ENCODE results near the gene BMP6.
"Not testable (repeated sequence)": the region's sequence is repeated elsewhere in the genome, so short reads cannot be mapped to it uniquely, and the experiment has no call there.

DNA sequence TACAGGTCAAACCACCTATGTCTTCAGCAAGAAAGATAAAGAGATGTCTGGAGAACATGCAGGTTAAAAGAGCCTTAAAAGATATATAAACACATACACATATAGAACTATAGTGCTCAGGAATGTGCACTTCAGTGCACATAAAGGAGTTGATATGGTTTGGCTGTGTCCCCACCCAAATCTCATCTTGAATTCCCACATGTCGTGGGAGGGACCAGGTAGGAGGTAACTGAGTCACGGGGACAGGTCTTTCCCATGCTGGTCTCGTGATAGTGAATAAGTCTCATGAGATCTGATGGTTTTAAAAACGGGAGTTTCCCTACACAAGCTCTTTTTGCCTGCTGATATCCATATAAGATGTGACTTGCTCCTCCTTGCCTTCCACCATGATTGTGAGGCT lies 166.5 kb downstream of the BMP6 start:
- not testable (repeated sequence) for TF ChIP-seq POLR2AphosphoS5 (IDR thresholded peaks at IDR 0.05; ENCODE audit: low read depth, low read length)
- TF ChIP-seq, protein P1, sequence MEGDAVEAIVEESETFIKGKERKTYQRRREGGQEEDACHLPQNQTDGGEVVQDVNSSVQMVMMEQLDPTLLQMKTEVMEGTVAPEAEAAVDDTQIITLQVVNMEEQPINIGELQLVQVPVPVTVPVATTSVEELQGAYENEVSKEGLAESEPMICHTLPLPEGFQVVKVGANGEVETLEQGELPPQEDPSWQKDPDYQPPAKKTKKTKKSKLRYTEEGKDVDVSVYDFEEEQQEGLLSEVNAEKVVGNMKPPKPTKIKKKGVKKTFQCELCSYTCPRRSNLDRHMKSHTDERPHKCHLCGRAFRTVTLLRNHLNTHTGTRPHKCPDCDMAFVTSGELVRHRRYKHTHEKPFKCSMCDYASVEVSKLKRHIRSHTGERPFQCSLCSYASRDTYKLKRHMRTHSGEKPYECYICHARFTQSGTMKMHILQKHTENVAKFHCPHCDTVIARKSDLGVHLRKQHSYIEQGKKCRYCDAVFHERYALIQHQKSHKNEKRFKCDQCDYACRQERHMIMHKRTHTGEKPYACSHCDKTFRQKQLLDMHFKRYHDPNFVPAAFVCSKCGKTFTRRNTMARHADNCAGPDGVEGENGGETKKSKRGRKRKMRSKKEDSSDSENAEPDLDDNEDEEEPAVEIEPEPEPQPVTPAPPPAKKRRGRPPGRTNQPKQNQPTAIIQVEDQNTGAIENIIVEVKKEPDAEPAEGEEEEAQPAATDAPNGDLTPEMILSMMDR (IDR thresholded peaks at IDR 0.05): not testable (repeated sequence)
- TF ChIP-seq, protein P2, sequence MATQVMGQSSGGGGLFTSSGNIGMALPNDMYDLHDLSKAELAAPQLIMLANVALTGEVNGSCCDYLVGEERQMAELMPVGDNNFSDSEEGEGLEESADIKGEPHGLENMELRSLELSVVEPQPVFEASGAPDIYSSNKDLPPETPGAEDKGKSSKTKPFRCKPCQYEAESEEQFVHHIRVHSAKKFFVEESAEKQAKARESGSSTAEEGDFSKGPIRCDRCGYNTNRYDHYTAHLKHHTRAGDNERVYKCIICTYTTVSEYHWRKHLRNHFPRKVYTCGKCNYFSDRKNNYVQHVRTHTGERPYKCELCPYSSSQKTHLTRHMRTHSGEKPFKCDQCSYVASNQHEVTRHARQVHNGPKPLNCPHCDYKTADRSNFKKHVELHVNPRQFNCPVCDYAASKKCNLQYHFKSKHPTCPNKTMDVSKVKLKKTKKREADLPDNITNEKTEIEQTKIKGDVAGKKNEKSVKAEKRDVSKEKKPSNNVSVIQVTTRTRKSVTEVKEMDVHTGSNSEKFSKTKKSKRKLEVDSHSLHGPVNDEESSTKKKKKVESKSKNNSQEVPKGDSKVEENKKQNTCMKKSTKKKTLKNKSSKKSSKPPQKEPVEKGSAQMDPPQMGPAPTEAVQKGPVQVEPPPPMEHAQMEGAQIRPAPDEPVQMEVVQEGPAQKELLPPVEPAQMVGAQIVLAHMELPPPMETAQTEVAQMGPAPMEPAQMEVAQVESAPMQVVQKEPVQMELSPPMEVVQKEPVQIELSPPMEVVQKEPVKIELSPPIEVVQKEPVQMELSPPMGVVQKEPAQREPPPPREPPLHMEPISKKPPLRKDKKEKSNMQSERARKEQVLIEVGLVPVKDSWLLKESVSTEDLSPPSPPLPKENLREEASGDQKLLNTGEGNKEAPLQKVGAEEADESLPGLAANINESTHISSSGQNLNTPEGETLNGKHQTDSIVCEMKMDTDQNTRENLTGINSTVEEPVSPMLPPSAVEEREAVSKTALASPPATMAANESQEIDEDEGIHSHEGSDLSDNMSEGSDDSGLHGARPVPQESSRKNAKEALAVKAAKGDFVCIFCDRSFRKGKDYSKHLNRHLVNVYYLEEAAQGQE (IDR thresholded peaks at IDR 0.05; ENCODE audit: insufficient read depth in 1 of 2, low read depth in 2 of 2, low read length in 1 of 2): not testable (repeated sequence)
